GM20000 (cell line): ENCODE results near the gene MTARC1.

Experiments used
- DNase-seq: peaks from one replicate; pipeline ENCODE4 v3.0.0; 2012; ENCODE audit warnings: low spot score
- CTCF ChIP-seq: IDR thresholded peaks from 2 replicates; pipeline ENCODE4 v1.5.1; 2012; ENCODE audit warnings: mild to moderate bottlenecking, control low read depth; ENCODE audit errors: extremely low read depth, missing control alignments

MTARC1 gene

GRCh38 chr1:220748936-220749335, 37.8 kb upstream of the MTARC1 start:
- TF ChIP-seq CTCF: no peak
- DNase-seq: no peak

GRCh38 chr1:220750131-220750515, 36.6 kb upstream of the MTARC1 start:
- DNase-seq: no peak
- TF ChIP-seq CTCF: no peak

- TF ChIP-seq CTCF: no peak
These were observed 35.6 kb upstream of the MTARC1 start for GRCh38 chr1:220751111-220751510.

GRCh38 chr1:220754212-220754917, 32.3 kb upstream of the MTARC1 start:
- TF ChIP-seq CTCF: no peak
- DNase-seq: no peak

More at GRCh38 chr1:220751111-220751510, 35.6 kb upstream of the MTARC1 start:
- no peak for DNase-seq

GRCh38 chr1:220754918-220755295, 31.8 kb upstream of the MTARC1 start:
- TF ChIP-seq CTCF: no peak

GRCh38 chr1:220755309-220755708, 31.4 kb upstream of the MTARC1 start:
- no peak for TF ChIP-seq CTCF
- DNase-seq: no peak

More at GRCh38 chr1:220754918-220755295, 31.8 kb upstream of the MTARC1 start:
- no peak for DNase-seq

GRCh38 chr1:220757441-220757840, 29.3 kb upstream of the MTARC1 start:
- DNase-seq: no peak
- no peak for TF ChIP-seq CTCF
